Measurements from ENCODE around the gene TEX12. TPM values are rescaled to one million over a fixed set of nuclear protein-coding genes. Genes with fewer than 3 reads are reported as not detected.

The TEX12 gene
- total and polyA plus RNA-seq, 2 experiments from 2014 or later = 1.1 TPM; not detected in 1

- TF ChIP-seq REST (IDR thresholded peaks at IDR 0.05; ENCODE audit: unreplicated experiment) (no peak), ETS1 (IDR thresholded peaks at IDR 0.05) (no peak), CTCF (conservative IDR thresholded peaks at IDR 0.05; ENCODE audit: low read depth in 2 of 2) (no peak), CREB1 (CRISPR knock-in tag; IDR thresholded peaks at IDR 0.05; ENCODE audit: low read depth) (no peak), JUNB (IDR thresholded peaks at IDR 0.05; ENCODE audit: unreplicated experiment) (no peak), STAT1 (IDR thresholded peaks at IDR 0.05; ENCODE audit: unreplicated experiment) (no peak), EZH2 (IDR thresholded peaks at IDR 0.05; ENCODE audit: low read depth, unreplicated experiment) (no peak), ZNF331 (CRISPR knock-in tag; IDR thresholded peaks at IDR 0.05; ENCODE audit: low read depth) (no peak)
These were observed 49.5 kb downstream of the TEX12 start (continued) for GRCh38 chr11:112216561-112217105.

GRCh38 chr11:112219476-112220232 lies 52.5 kb downstream of the TEX12 start:
- H3K4me1 Mint-ChIP-seq = no peaks in the 10 kb centered on the region
- H3K9me2 ChIP-seq (ENCODE audit: insufficient read depth) = no peaks in the 10 kb centered on the region
- peaks cover 6% of the 10 kb centered on the region for H3K27me3 Mint-ChIP-seq (ENCODE audit: insufficient read depth, low read depth, poor library complexity)
- no peaks in the 10 kb centered on the region for H3F3A ChIP-seq (replicated peaks; ENCODE audit: low read depth)
- no peaks in the 10 kb centered on the region for H3K36me3 ChIP-seq (ENCODE audit: insufficient read depth)
- no peak overlapping the region for H3K4me3 Mint-ChIP-seq
- no peak overlapping the region for H3K27ac Mint-ChIP-seq
- H3K9me3 Mint-ChIP-seq = no peaks in the 10 kb centered on the region
- H3K4me2 ChIP-seq = no peak overlapping the region
- no peak overlapping the region for H3K27ac ChIP-seq (ENCODE audit: low read depth)
- H3K36me3 Mint-ChIP-seq (ENCODE audit: low read depth) = no peaks in the 10 kb centered on the region
- DNase-seq (ENCODE audit: low spot score) = peak; percentile 74
- H2AFZ ChIP-seq = no peak overlapping the region
- H3K27me3 ChIP-seq (ENCODE audit: insufficient read depth) = no peaks in the 10 kb centered on the region; the same call in 1 of the 2 replicates
- no peaks in the 10 kb centered on the region for H4K20me1 ChIP-seq (replicated peaks; ENCODE audit: insufficient read depth)
- H3K4me1 ChIP-seq (ENCODE audit: insufficient read depth) = no peaks in the 10 kb centered on the region
- no peaks in the 10 kb centered on the region for H3K79me2 ChIP-seq (replicated peaks; ENCODE audit: insufficient read depth)
- peak; percentile 98 for ATAC-seq
- H3K4me3 ChIP-seq = no peak overlapping the region
- no peak for TF ChIP-seq ZNF462 (CRISPR knock-in tag; IDR thresholded peaks at IDR 0.05)
